Epithelial cell of prostate (primary cell): Measurements from ENCODE around the gene PRICKLE2.
A peak's percentile ranks its signal among the peaks of the same experiment; 100 is the strongest.

Source experiments
- DNase-seq: peaks from one replicate; pipeline ENCODE4 v3.0.0-alpha.2; 2011; ENCODE audit warnings: low read depth, low spot score
- H3K27ac ChIP-seq: fragments of 450-650 bp; 2 replicates; pipeline ENCODE4 v1.5.1; 2017; ENCODE audit warnings: mild to moderate bottlenecking

PRICKLE2 gene

DNA sequence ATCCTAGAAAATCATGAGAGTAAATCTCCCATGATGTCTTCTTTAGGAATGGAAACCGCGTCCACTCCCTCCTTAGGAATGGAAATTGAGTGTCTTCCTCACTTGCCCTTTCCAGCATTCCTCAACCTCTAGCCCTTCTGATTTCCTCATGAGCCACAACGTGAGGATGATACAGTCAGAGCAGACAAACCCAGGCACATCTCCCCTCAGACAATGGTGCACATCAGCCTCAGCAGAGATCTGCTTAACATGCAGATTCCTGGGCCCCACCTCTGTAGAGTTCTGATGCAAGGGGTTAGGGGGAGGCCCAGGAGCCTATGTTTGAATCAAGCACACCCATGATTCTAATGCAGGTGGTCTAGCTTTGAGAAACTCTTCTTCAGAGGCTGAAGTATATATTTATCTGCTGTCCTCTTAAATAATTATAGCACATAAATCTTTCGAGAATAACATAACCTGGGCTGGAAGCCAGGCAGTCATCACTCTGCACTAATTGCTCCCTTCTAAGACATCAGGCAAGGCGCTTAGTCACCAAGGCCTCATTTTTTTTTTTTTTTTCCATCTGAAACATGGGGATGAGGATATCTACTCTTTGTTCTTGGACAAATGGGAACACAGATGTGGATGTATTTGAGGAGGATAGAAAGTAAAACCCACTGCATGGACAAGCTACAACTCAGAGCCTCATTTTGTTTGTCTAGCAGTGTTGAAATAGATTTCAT is 81.7 kb downstream of the PRICKLE2 start:
- peak overlapping the region; percentile 35 for H3K27ac ChIP-seq
- DNase-seq, result no peak

DNA sequence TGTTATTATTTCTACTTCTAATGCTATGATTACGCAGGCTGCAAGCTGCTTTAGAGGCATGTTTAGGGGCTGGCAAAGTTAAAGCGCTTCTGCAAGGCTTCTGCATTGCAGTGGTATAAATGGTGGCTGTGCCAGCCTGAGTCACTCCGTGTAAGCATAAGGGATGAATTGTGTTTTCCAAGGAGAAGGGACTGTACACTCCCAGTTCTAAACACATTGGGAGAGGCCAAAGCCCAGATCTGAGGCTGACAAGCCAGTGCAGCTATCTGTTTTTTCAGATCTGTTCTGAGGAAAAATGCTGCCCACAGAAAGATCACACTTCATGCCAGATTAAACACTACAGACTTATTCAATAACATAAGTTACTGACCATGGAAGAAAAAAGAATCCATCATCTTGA is 83.8 kb downstream of the PRICKLE2 start:
- no peak overlapping the region for H3K27ac ChIP-seq
- DNase-seq, result no peak

- DNase-seq, result no peak
- H3K27ac ChIP-seq, result no peak overlapping the region
Measured at GRCh38 chr3:64140651-64141050, 84.6 kb downstream of the PRICKLE2 start.

GRCh38 chr3:64138656-64139375 is 86.5 kb downstream of the PRICKLE2 start:
- H3K27ac ChIP-seq, result no peak overlapping the region
- no peak for DNase-seq

- no peak overlapping the region for H3K27ac ChIP-seq
- DNase-seq, result no peak
Measured at GRCh38 chr3:64138046-64138445, 87.2 kb downstream of the PRICKLE2 start.

- DNase-seq, result no peak
Measured at GRCh38 chr3:64134882-64135281, 90.4 kb downstream of the PRICKLE2 start.

GRCh38 chr3:64133987-64134386 is 91.3 kb downstream of the PRICKLE2 start:
- DNase-seq, result no peak
- no peak overlapping the region for H3K27ac ChIP-seq

More at GRCh38 chr3:64134882-64135281, 90.4 kb downstream of the PRICKLE2 start:
- H3K27ac ChIP-seq, result no peak overlapping the region

DNA sequence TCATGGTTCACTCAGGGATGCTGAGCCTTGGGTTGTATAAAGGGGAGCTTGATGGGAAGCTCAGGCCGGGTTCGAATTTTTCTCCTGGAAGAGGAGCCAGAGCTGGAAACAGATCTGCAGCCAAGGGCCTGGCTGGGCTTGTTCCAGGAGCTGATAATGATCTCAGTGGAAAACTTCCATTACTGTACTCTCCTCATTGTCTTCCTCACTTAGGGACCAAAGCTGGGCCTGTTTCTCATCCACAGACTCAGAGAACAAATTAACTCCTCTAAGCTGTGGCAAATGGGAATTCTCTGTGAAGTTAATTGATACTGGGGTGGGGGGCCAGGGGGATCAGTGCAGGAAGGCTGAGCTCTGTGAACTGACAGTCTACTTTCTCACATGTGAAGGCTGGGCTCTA is 92.0 kb downstream of the PRICKLE2 start:
- no peak overlapping the region for H3K27ac ChIP-seq
- DNase-seq, result no peak

- no peak for DNase-seq
- H3K27ac ChIP-seq, result no peak overlapping the region
Measured at GRCh38 chr3:64131725-64132469, 93.4 kb downstream of the PRICKLE2 start.

GRCh38 chr3:64130436-64130835 is 94.8 kb downstream of the PRICKLE2 start:
- no peak for DNase-seq

DNA sequence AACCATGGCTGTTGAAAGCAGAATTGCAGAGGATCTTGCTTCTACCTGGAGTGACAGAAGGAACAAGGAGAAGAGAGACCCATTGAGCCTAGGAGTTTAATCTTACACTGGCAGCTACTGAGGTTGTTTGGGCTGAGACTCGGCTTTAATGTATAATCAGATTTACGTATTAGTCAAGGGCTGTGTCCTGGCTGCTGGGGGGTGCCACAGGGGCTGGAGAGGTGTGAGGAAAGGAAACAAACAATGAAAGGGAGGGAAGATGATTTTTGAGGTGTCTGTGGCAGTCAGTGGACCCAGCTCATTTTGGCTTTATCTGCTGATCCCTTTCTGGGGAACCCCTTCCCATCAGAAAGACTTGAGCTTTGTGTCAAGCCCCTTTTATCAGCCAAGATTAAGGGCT is 95.7 kb downstream of the PRICKLE2 start:
- no peak for DNase-seq

More at GRCh38 chr3:64130436-64130835, 94.8 kb downstream of the PRICKLE2 start:
- H3K27ac ChIP-seq, result no peak overlapping the region

DNA sequence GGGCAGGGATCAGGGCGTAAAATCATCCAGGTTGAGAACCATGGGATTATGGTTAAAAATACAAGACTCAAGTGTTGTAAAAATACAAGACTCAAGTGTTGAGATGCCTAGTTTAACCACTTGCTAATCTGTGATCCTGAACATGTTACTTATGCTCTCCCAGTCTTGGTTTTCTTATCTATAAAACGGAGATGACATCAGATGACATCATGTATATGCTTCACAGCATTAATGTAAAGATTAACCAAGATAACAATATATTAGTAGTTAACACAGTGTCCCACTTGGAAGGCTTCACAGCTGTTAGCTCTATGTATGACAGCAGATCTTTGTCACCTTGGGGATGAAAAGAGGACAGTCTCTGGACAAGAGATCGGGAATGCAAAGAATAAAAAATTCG is 96.2 kb downstream of the PRICKLE2 start:
- no peak overlapping the region for H3K27ac ChIP-seq
- DNase-seq, result no peak

More for the DNA sequence above, 95.7 kb downstream of the PRICKLE2 start:
- H3K27ac ChIP-seq, result no peak overlapping the region

GRCh38 chr3:64125561-64125960 is 99.7 kb downstream of the PRICKLE2 start:
- H3K27ac ChIP-seq, result no peak overlapping the region
- no peak for DNase-seq

GRCh38 chr3:64123931-64124330 is 101.3 kb downstream of the PRICKLE2 start:
- no peak for DNase-seq
- no peak overlapping the region for H3K27ac ChIP-seq

DNA sequence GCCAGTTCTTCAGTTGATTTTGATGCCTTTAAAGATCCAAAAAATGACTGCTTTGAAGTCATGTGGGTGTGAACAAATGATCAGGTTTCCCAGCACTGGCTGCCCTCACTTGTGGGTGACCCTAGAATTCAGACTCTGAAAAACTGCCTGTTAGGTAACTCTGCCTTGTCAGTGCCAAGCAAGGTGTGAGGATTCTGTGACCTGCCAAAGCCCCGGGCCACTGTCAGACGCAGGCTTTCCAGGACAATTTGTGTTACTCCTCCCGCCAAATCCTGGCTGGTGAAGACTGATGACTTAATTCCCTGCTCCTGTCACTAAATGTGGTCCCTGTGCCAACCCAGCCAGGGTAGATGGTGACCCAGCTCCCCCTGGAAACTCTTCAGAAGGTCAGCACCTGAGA is 102.8 kb downstream of the PRICKLE2 start:
- DNase-seq, result no peak
- no peak overlapping the region for H3K27ac ChIP-seq

- DNase-seq, result no peak
- H3K27ac ChIP-seq, result no peak overlapping the region
Measured at GRCh38 chr3:64121750-64122311, 103.4 kb downstream of the PRICKLE2 start.

DNA sequence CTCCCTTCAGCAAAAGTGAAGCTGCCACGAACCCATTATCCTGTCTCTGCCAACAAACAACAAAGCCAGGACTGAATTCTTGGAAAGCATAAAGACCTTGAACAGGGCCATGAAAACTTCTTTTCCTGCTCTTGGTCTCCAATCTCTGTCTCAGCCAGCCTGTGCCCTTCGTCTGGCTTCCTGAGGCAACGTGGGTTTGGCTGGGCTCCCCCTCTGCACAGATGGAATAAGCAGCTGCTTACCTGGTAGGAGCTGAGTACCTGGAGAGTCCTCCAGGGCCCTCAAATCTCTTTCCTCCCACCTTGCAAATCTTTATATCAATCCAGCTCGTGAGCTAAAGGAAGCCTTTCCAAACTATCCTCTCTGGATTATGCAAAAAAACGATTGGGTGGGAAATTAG is 104.4 kb downstream of the PRICKLE2 start:
- H3K27ac ChIP-seq, result no peak overlapping the region
- DNase-seq, result no peak

DNA sequence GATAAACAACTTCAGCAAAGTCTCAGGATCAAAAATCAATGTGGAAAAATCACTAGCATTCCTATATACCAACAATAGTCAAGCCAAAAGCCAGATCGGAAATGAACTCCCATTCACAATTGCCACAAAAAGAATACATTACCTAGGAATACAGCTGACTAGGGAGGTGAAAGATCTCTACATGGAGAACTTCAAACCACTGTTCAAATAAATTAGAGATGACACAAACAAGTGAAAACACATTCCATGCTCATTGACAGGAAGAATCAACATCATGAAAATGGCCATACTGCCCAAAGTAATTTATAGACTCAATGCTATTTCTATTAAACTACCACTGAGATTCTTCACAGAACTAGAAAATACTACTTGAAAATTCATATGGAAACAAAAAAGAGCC is 107.8 kb downstream of the PRICKLE2 start:
- no peak for DNase-seq
- H3K27ac ChIP-seq, result no peak overlapping the region

DNA sequence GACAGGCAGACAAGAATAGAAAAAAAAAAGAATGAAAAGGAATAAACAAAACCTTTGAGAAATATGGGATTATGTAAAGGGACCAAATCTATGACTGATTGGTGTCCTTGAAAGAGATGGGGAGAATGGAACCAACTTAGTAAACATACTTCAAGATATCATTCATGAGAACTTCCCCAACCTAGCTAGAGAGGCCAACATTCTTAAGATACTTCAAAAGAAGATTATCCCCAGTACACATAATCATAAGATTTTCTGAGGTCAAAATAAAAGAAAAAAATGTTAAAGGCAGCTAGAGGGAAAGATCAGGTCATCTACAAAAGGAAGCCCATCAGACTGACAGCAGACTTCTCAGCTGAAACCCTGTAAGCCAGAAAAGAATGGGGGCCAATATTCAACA is 110.6 kb downstream of the PRICKLE2 start:
- no peak for DNase-seq
- H3K27ac ChIP-seq, result no peak overlapping the region

DNA sequence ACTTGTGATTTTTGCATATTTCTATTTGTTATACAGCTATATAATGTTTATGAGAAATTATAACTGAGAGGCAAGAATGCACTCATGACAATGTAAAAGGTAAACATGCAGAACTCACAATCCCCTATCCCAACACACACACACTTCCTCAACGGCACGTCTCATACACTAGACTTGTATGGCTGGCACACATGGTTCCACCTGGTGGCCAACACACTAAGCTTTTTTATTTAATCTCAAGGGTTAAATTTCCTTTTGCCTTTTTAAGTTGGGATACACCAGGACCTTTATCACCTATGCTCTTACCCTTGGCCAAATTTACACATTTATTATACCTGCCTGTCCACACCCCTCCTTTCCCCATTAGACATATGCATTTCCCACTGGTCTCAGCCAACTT is 113.4 kb downstream of the PRICKLE2 start:
- no peak overlapping the region for H3K27ac ChIP-seq
- DNase-seq, result no peak

DNA sequence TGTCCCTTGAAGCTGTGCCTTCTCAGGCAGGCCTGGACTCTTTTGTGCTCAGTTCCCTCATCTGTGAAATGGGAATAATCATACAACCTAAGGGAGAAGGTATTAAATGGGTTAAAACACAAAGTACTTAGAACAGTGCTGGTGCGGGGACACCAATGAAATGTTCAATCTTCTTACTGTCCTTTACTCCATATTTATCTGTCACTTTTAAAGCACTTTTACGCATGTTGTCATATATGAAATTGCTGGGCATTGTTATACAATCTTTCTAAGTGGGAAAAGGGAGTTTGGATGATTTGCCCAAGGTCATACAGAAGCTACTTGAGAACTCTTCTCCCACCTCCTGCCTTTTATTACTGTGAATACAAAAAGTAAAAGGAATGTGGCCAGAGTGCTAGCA is 114.2 kb downstream of the PRICKLE2 start:
- DNase-seq, result no peak
- H3K27ac ChIP-seq, result no peak overlapping the region
